Activated CD8-positive, alpha-beta T cell treated with anti-CD3 and anti-CD28 coated beads for 36 hours (primary cell): Measurements from ENCODE around the gene FOXP4. TPM values are rescaled to one million over a fixed set of nuclear protein-coding genes. Genes with fewer than 3 reads are reported as not detected.

Experiments
- ATAC-seq: fragments of 200-7000 bp; cut with Tn5 transposase; one replicate; pipeline ENCODE4 v1.10.0; 2021; ENCODE audit warnings: mild to moderate bottlenecking, moderate library complexity
- CTCF ChIA-PET: fragments of 350-600 bp; sonication (Branson Sonifier 250); formaldehyde crosslinking; loops from one replicate; lab custom pipeline; 2021; ENCODE audit warnings: antibody characterized with exemption; lab: Charles Lee
- POLR2A ChIA-PET: fragments of 350-600 bp; sonication (Branson Sonifier 250); formaldehyde crosslinking; loops from one replicate; lab custom pipeline; 2021; ENCODE audit warnings: antibody characterized with exemption; lab: Charles Lee
- DNase-seq: peaks from one replicate; pipeline ENCODE4 v3.0.0-alpha.2; 2020
- H3K27ac Mint-ChIP-seq: one replicate; pipeline ENCODE4 v1.8.0; 2021; ENCODE audit warnings: mild to moderate bottlenecking, mixed read lengths
- H3K27me3 Mint-ChIP-seq: one replicate; pipeline ENCODE4 v1.8.0; 2021; ENCODE audit warnings: mixed read lengths
- H3K36me3 Mint-ChIP-seq: one replicate; pipeline ENCODE4 v1.8.0; 2021; ENCODE audit warnings: low read depth, mixed read lengths
- H3K4me1 Mint-ChIP-seq: one replicate; pipeline ENCODE4 v1.8.0; 2021; ENCODE audit warnings: low read depth, mixed read lengths
- H3K4me3 Mint-ChIP-seq: one replicate; pipeline ENCODE4 v1.8.0; 2021; ENCODE audit warnings: mild to moderate bottlenecking, moderate library complexity, mixed read lengths
- H3K9me3 Mint-ChIP-seq: one replicate; pipeline ENCODE4 v1.8.0; 2021; ENCODE audit warnings: mixed read lengths
- intact Hi-C: fragments of 100-400 bp; cut with micrococcal nuclease; formaldehyde crosslinking; loops from one replicate; pipeline ENCODE4 v1.10.0; 2022
- total RNA-seq, 2 experiments: library from RNA; stranded (reverse); gene quantifications; one replicate each; pipeline ENCODE4 v1.2.3, GENCODE V29; 2021
- TF ChIP-seq, protein P1 (sequence below): fragments of 200-600 bp; IDR thresholded peaks from one replicate; pipeline ENCODE4 v1.8.0; 2022; ENCODE audit warnings: antibody characterized with exemption, mild to moderate bottlenecking

FOXP4 gene
- total RNA-seq, 2 experiments from 2014 or later: 11.0 to 11.8 TPM

DNA sequence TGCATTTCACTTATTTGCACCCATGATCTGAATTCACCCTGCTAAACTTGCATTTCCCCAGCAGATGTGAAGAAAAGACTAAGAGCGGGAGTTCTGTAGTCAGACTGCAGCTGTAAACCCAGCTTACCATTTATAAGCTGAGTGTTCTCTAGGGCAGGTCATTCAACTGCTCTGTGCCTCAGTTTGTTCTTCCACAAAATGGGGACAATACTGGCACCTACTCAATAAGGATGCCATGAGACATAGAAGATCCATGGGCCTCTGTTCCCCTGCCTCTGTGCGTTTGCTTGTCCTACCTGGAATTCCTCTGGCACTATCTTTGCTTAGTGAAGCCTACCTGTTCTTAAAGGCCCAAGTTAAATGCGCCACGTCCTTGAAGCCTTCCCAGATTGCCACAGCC lies 79.8 kb downstream of the FOXP4 start:
- no peaks in the 10 kb centered on the region for H3K36me3 Mint-ChIP-seq
- no peak overlapping the region for H3K4me3 Mint-ChIP-seq
- peaks cover 6% of the 10 kb centered on the region for H3K27me3 Mint-ChIP-seq
- POLR2A ChIA-PET: no interaction called here
- H3K4me1 Mint-ChIP-seq: peaks cover 11% of the 10 kb centered on the region
- TF ChIP-seq, protein P1, sequence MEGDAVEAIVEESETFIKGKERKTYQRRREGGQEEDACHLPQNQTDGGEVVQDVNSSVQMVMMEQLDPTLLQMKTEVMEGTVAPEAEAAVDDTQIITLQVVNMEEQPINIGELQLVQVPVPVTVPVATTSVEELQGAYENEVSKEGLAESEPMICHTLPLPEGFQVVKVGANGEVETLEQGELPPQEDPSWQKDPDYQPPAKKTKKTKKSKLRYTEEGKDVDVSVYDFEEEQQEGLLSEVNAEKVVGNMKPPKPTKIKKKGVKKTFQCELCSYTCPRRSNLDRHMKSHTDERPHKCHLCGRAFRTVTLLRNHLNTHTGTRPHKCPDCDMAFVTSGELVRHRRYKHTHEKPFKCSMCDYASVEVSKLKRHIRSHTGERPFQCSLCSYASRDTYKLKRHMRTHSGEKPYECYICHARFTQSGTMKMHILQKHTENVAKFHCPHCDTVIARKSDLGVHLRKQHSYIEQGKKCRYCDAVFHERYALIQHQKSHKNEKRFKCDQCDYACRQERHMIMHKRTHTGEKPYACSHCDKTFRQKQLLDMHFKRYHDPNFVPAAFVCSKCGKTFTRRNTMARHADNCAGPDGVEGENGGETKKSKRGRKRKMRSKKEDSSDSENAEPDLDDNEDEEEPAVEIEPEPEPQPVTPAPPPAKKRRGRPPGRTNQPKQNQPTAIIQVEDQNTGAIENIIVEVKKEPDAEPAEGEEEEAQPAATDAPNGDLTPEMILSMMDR: no peak
- peaks cover 4% of the 10 kb centered on the region for H3K9me3 Mint-ChIP-seq
- intact Hi-C loops: no loop called here
- no peak for DNase-seq
- H3K27ac Mint-ChIP-seq: no peak overlapping the region
- CTCF ChIA-PET: interaction anchor here (1.6 to 1.7 kb wide), 2 partner anchors 22 to 58 kb away, joined by 5 to 6 read pairs; no protein-coding TSS in a partner anchor
- ATAC-seq: no peak

DNA sequence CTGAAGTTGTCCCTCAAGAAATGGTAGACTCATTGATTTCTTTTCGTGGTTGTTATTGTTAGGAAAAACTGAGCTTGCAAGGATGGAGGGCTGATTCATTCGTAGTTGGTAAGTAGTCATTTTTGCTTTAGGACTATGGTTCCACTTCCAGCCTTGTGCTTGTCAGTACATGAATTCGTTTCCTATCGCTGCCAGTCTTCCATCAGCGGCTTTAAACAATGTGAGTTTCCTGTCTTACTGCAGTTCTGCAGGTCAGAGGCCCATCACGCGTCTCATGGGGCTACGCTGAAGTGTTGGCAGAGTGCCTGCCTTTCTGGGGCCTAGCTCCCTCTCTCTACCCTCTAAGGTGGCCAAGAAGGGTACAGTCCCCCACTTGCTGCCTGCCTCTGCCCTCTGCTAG lies 80.7 kb downstream of the FOXP4 start:
- Mint-ChIP-seq H3K27me3 (peaks cover 6% of the 10 kb centered on the region), H3K4me3 (no peak overlapping the region), H3K27ac (no peak overlapping the region), H3K9me3 (no peaks in the 10 kb centered on the region), H3K36me3 (no peaks in the 10 kb centered on the region), H3K4me1 (peaks cover 11% of the 10 kb centered on the region)
- CTCF ChIA-PET: interaction anchor here (0.8 to 1.6 kb wide), 2 partner anchors 23 to 56 kb away, joined by 3 to 6 read pairs; no protein-coding TSS in a partner anchor
- intact Hi-C loops: no loop called here
- POLR2A ChIA-PET: no interaction called here
- DNase-seq: no peak
- TF ChIP-seq, protein P1: no peak
- no peak for ATAC-seq

DNA sequence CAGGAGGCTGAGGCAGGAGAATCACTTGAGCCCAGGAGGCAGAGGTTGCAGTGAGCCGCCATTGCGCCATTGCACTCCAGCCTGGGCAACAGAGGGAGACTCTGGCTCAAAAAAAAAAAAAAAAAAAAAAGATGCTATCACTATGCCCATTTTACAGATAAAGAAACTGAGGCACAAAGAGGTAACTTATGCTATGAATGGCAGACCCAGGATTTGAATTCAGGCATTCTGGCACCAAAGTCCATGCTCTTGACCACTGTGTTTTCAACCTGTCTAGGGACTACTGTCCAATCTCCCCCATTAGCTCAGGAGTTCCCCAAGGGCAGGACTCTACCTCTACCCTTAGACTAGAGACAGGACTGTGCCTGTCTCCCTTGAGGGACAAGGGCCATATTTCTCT lies 82.9 kb downstream of the FOXP4 start:
- peaks cover 11% of the 10 kb centered on the region for H3K4me1 Mint-ChIP-seq
- H3K9me3 Mint-ChIP-seq: no peaks in the 10 kb centered on the region
- H3K4me3 Mint-ChIP-seq: no peak overlapping the region
- intact Hi-C loops: no loop called here
- TF ChIP-seq, protein P1: no peak
- POLR2A ChIA-PET: no interaction called here
- ATAC-seq (no peak), DNase-seq (no peak)
- no peaks in the 10 kb centered on the region for H3K27me3 Mint-ChIP-seq
- no peak overlapping the region for H3K27ac Mint-ChIP-seq
- H3K36me3 Mint-ChIP-seq: no peaks in the 10 kb centered on the region
- CTCF ChIA-PET: no interaction called here

DNA sequence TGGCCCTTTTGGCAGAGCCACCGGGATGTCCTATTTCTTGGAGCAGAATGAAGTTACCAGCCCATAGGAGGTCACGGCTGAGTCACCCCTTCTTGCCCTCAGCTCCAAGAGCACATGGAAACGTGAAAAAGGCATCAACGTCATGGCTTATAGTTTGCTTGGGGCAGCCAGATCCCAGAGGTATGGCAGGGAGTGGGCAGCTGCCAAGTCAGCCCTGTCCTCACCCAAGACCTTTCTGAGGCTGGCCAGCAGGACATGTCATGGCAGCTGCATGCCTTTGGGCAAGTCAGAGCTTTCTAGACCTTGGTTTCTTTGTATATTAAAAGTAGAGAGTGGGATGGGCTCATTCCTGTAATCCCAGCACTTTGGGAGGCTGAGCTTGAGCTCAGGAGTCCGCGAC lies 83.9 kb downstream of the FOXP4 start:
- ChIA-PET POLR2A (no interaction called here), CTCF (interaction anchor here (1.2 kb wide), 1 partner anchor 27 kb away, joined by 4 read pairs; no protein-coding TSS in a partner anchor)
- Mint-ChIP-seq H3K36me3 (no peaks in the 10 kb centered on the region), H3K27ac (no peak overlapping the region), H3K27me3 (peaks cover under 1% of the 10 kb centered on the region), H3K4me3 (no peak overlapping the region), H3K4me1 (peaks cover 8% of the 10 kb centered on the region), H3K9me3 (no peaks in the 10 kb centered on the region)
- TF ChIP-seq, protein P1: no peak
- intact Hi-C loops: no loop called here
- no peak for ATAC-seq
- no peak for DNase-seq

DNA sequence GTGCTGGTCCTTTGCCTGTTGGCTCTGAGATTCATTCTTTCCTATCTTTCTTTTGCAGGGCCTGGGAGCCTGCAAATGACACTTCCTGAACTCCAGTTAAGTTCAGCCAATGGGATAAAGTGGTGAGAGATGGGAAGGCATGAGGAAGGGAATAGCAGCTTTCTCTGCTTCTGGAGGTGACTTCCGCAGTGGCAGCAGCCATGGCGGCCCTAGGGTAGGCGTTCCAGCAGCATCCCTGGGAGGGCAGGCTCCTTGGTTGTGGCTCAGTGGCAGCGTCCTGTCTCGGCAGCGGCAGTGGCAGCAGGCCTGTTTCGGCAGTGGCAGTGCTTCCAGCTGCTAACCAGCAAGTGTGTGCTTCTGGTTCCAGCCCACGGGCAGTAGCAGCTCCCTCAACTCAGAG lies 84.8 kb downstream of the FOXP4 start:
- peaks cover 3% of the 10 kb centered on the region for H3K27me3 Mint-ChIP-seq
- no peak overlapping the region for H3K4me3 Mint-ChIP-seq
- TF ChIP-seq, protein P1: no peak
- intact Hi-C loops: no loop called here
- H3K4me1 Mint-ChIP-seq: peaks cover 2% of the 10 kb centered on the region
- ChIA-PET POLR2A (interaction anchor here (1.5 kb wide), 1 partner anchor 17 kb away, joined by 4 read pairs; no protein-coding TSS in a partner anchor), CTCF (interaction anchor here (1.2 to 1.6 kb wide), 2 partner anchors 28 to 52 kb away, joined by 3 to 4 read pairs; no protein-coding TSS in a partner anchor)
- no peaks in the 10 kb centered on the region for H3K36me3 Mint-ChIP-seq
- H3K9me3 Mint-ChIP-seq: no peaks in the 10 kb centered on the region
- ATAC-seq (no peak), DNase-seq (no peak)
- H3K27ac Mint-ChIP-seq: no peak overlapping the region
